Stimulated activated CD4-positive, alpha-beta T cell treated with anti-CD3 and anti-CD28 coated beads, Interleukin-12 subunit alpha, Interleukin-12 subunit beta, amount 100 ng/mL, for 24 hours (primary cell): ENCODE results near the gene ACSF3.
A peak's percentile ranks its signal among the peaks of the same experiment; 100 is the strongest.
"Not testable (repeated sequence)": the region's sequence is repeated elsewhere in the genome, so short reads cannot be mapped to it uniquely, and the experiment has no call there.

Experiments
- DNase-seq, 2 experiments: peaks; one replicate each; pipeline ENCODE4 v3.0.0-alpha.2; 2020; ENCODE audit warnings: low read depth in 2 of 2

ACSF3 gene

GRCh38 chr16:89161763-89162713, 68.4 kb downstream of the ACSF3 start:
- DNase-seq = no peak

- no peak for DNase-seq
These were observed 69.6 kb downstream of the ACSF3 start for GRCh38 chr16:89163297-89163696.

- no peak for DNase-seq
These were observed 70.8 kb downstream of the ACSF3 start for GRCh38 chr16:89164436-89164835.

GRCh38 chr16:89164847-89165680, 71.4 kb downstream of the ACSF3 start:
- DNase-seq = no peak

- DNase-seq = not testable (repeated sequence)
These were observed 72.0 kb downstream of the ACSF3 start for GRCh38 chr16:89165681-89165979.

GRCh38 chr16:89166696-89167424, 73.2 kb downstream of the ACSF3 start:
- no peak for DNase-seq

GRCh38 chr16:89167425-89167941, 73.8 kb downstream of the ACSF3 start:
- DNase-seq = peak; percentile 69 to 88

GRCh38 chr16:89168381-89169189, 74.9 kb downstream of the ACSF3 start:
- no peak for DNase-seq

- no peak for DNase-seq
These were observed 76.1 kb downstream of the ACSF3 start for GRCh38 chr16:89169778-89170177.

- DNase-seq = no peak
These were observed 76.9 kb downstream of the ACSF3 start for GRCh38 chr16:89170346-89171215.

- DNase-seq = peak; percentile 91 to 94
These were observed 77.8 kb downstream of the ACSF3 start, which contains the start of gene CDH15 for GRCh38 chr16:89171216-89172170. TSS of gene CDH15 (plus strand) at chr16:89171748. CDS start at chr16:89171832, 84 bp downstream.

- no peak for DNase-seq
These were observed 78.5 kb downstream of the ACSF3 start for GRCh38 chr16:89172171-89172527.

- DNase-seq = no peak
These were observed 79.0 kb downstream of the ACSF3 start for GRCh38 chr16:89172528-89173173.

- DNase-seq = no peak
These were observed 79.7 kb downstream of the ACSF3 start for GRCh38 chr16:89173174-89173921.

- no peak for DNase-seq
These were observed 80.6 kb downstream of the ACSF3 start for GRCh38 chr16:89174055-89174827.

- no peak for DNase-seq
These were observed 81.2 kb downstream of the ACSF3 start for GRCh38 chr16:89174877-89175276.
